ENCODE results near the gene BRD7.
"Not testable (repeated sequence)": the region's sequence is repeated elsewhere in the genome, so short reads cannot be mapped to it uniquely, and the experiment has no call there.

The BRD7 gene

GRCh38 chr16:50354629-50355456 is 13.9 kb downstream of the BRD7 start:
- no peak for DNase-seq

GRCh38 chr16:50354082-50354481 is 14.7 kb downstream of the BRD7 start:
- no peak for DNase-seq

- no peak for DNase-seq
These were observed 16.8 kb downstream of the BRD7 start for GRCh38 chr16:50351952-50352351.

- no peak for DNase-seq
These were observed 17.7 kb downstream of the BRD7 start for GRCh38 chr16:50351116-50351515.

GRCh38 chr16:50345210-50345609 is 23.6 kb downstream of the BRD7 start:
- not testable (repeated sequence) for DNase-seq

- DNase-seq, result not testable (repeated sequence)
These were observed 25.2 kb downstream of the BRD7 start for GRCh38 chr16:50343566-50343965.

- DNase-seq, result no peak
These were observed 28.2 kb downstream of the BRD7 start for GRCh38 chr16:50340578-50340977.

- DNase-seq, result no peak
These were observed 30.2 kb downstream of the BRD7 start for GRCh38 chr16:50338371-50339231.

- no peak for DNase-seq
These were observed 31.9 kb downstream of the BRD7 start for GRCh38 chr16:50336884-50337283.

- no peak for DNase-seq
These were observed 33.4 kb downstream of the BRD7 start for GRCh38 chr16:50335196-50335958.

GRCh38 chr16:50334106-50334975 is 34.4 kb downstream of the BRD7 start:
- no peak for DNase-seq

GRCh38 chr16:50332599-50332998 is 36.2 kb downstream of the BRD7 start:
- DNase-seq, result no peak

GRCh38 chr16:50331570-50331969 is 37.2 kb downstream of the BRD7 start:
- DNase-seq, result no peak

- no peak for DNase-seq
These were observed 39.2 kb downstream of the BRD7 start for GRCh38 chr16:50329446-50330189.

- DNase-seq, result no peak
These were observed 41.8 kb downstream of the BRD7 start for GRCh38 chr16:50326835-50327465.

- no peak for DNase-seq
These were observed 42.5 kb downstream of the BRD7 start for GRCh38 chr16:50326264-50326663.

- DNase-seq, result no peak
These were observed 44.4 kb downstream of the BRD7 start for GRCh38 chr16:50324345-50324744.

GRCh38 chr16:50323335-50324011 is 45.3 kb downstream of the BRD7 start:
- no peak for DNase-seq

GRCh38 chr16:50322333-50322732 is 46.5 kb downstream of the BRD7 start:
- DNase-seq, result no peak

- DNase-seq, result no peak
These were observed 48.5 kb downstream of the BRD7 start for GRCh38 chr16:50320310-50320709.
